Breast epithelium (tissue), 3 donors: Measurements from ENCODE around the gene ADPRM.

Source experiments
- CTCF ChIP-seq, 3 donors: fragments of 450-650 bp; IDR thresholded peaks; one replicate each; pipeline ENCODE4 v1.5.1; 2016 to 2017; ENCODE audit warnings: antibody characterized with exemption in 3 of 3, mild to moderate bottlenecking in 3 of 3, moderate library complexity in 3 of 3
- POLR2A ChIP-seq: fragments of 450-650 bp; IDR thresholded peaks from one replicate; pipeline ENCODE4 v1.6.1; 2016; ENCODE audit warnings: antibody characterized with exemption, mild to moderate bottlenecking, moderate library complexity
- POLR2AphosphoS5 ChIP-seq, 3 donors: sonication (generic); formaldehyde crosslinking; IDR thresholded peaks; one replicate each; pipeline ENCODE4 v1.6.1; 2017; ENCODE audit warnings: antibody characterized with exemption in 3 of 3

DNA sequence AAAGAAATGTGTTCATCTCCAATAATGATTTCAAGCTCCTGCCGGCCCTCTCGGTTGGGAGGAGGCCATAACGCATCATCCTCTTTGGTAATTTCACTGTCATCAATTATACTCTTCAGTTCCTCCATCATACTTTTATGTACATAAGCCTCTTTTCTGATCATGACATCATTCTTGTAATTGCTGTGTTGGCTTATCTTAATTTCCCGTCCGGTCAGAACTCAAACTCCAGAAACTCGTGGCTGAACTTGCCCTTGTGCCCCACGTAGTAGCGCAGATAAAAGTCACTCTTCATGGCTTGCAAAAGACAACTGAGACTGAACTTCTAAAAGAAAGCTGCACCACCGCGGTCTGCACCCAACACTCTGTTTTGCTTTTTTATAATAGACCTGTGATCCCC lies 18.8 kb downstream of the ADPRM start:
- TF ChIP-seq CTCF (IDR thresholded peaks at IDR 0.05) (no peak), POLR2AphosphoS5 (IDR thresholded peaks at IDR 0.05) (no peak), POLR2A (no peak)
